Type B pancreatic cell (in vitro differentiated cells): ENCODE measurements around the gene SLC7A8. TPM values are rescaled to one million over a fixed set of nuclear protein-coding genes. Genes with fewer than 3 reads are reported as not detected.

Source experiments
- DNase-seq: peaks from one replicate; pipeline ENCODE4 v3.0.0; 2021; ENCODE audit warnings: mixed read lengths; ENCODE audit not compliant: unreplicated experiment; ENCODE audit errors: extremely low spot score
- H3K27ac Mint-ChIP-seq: 2 replicates; pipeline ENCODE4 v1.8.0; 2021; ENCODE audit warnings: mild to moderate bottlenecking, mixed read lengths
- H3K27me3 Mint-ChIP-seq: 2 replicates; pipeline ENCODE4 v1.8.0; 2021; ENCODE audit warnings: mixed read lengths
- H3K36me3 Mint-ChIP-seq: 2 replicates; pipeline ENCODE4 v1.8.0; 2021; ENCODE audit warnings: mixed read lengths
- H3K4me1 Mint-ChIP-seq: one replicate; pipeline ENCODE4 v1.8.0; 2021; ENCODE audit warnings: mixed read lengths; ENCODE audit not compliant: unreplicated experiment
- H3K4me3 Mint-ChIP-seq: 2 replicates; pipeline ENCODE4 v1.8.0; 2021; ENCODE audit warnings: mild to moderate bottlenecking, mixed read lengths
- H3K9me3 Mint-ChIP-seq: 2 replicates; pipeline ENCODE4 v1.8.0; 2021; ENCODE audit warnings: mixed read lengths
- total RNA-seq: library from RNA; stranded (reverse); gene quantifications from 2 replicates; pipeline ENCODE4 v1.2.1, GENCODE V29; 2021; ENCODE audit warnings: low replicate concordance
- TF ChIP-seq, protein P1 (sequence below): fragments of 200-600 bp; sonication (generic); conservative IDR thresholded peaks from 2 replicates; pipeline ENCODE4 v1.5.0; 2021; ENCODE audit warnings: antibody characterized with exemption, mild to moderate bottlenecking

The SLC7A8 gene
- total RNA-seq, 1 donor from 2014 or later, result 56.1 TPM

DNA sequence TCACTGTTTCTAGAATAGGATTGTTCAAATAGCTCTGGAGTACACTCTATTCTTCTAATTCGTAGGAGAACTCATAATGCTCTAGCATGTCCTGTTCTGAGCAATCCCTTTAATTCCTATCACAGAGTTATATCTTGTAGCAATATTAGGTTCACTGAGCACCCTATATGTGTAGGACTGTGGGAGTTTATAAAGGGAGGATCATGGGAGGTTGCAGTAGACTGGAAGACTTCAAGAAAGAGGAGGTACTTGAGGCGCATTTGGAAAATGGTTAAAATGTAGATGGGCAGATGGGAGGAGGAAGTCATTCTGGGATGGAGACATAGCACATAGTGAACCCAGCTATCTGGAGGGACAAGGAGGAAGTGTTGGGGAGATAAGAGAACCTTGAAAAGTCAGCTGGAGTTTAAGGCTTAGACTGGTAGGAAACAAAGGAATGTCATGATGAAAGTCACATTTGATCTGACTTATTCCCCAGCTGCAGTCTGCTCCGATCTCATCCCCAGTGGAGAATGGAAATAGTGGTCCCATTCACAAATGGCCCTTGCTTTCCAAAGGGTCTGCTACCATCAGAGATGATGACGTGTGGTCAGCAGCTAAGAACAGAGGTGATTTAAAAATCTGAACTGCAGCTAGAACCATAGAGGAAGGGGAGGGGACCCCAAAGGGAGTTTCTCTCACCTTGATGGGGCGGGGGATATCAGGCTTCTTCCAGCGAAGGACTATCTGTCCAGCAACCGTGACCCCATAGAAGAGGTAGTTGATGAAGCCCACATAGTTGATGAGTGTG lies 54.3 kb downstream of the SLC7A8 start:
- H3K4me3 Mint-ChIP-seq, result no peak overlapping the region
- H3K27ac Mint-ChIP-seq, result peak overlapping the region; percentile 3
- TF ChIP-seq, protein P1, sequence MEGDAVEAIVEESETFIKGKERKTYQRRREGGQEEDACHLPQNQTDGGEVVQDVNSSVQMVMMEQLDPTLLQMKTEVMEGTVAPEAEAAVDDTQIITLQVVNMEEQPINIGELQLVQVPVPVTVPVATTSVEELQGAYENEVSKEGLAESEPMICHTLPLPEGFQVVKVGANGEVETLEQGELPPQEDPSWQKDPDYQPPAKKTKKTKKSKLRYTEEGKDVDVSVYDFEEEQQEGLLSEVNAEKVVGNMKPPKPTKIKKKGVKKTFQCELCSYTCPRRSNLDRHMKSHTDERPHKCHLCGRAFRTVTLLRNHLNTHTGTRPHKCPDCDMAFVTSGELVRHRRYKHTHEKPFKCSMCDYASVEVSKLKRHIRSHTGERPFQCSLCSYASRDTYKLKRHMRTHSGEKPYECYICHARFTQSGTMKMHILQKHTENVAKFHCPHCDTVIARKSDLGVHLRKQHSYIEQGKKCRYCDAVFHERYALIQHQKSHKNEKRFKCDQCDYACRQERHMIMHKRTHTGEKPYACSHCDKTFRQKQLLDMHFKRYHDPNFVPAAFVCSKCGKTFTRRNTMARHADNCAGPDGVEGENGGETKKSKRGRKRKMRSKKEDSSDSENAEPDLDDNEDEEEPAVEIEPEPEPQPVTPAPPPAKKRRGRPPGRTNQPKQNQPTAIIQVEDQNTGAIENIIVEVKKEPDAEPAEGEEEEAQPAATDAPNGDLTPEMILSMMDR, result no peak
- no peaks in the 10 kb centered on the region for H3K9me3 Mint-ChIP-seq
- no peak for DNase-seq
- H3K4me1 Mint-ChIP-seq, result peaks cover 2% of the 10 kb centered on the region
- H3K36me3 Mint-ChIP-seq, result peaks cover 5% of the 10 kb centered on the region
- no peaks in the 10 kb centered on the region for H3K27me3 Mint-ChIP-seq

DNA sequence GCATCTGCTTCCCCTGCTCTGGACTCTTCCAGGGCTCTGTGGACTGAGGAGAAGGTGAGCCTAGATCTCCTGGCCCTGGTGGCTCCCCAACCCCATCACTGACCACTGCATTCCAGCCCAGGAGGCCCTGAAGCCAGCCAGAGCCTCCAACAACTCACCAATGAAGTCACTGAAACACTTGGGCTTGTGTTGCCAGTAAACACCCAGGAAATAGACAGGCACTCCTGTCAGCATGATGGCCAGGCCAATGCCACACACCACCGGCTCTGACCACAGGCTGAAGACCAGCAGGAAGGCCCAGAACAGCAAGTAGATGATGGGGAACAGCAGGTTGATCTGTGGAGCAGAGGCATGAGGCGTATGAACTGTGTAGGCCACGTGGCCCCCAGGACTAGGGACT lies 55.6 kb downstream of the SLC7A8 start:
- no peaks in the 10 kb centered on the region for H3K9me3 Mint-ChIP-seq
- H3K36me3 Mint-ChIP-seq, result peaks cover 5% of the 10 kb centered on the region
- no peak overlapping the region for H3K4me3 Mint-ChIP-seq
- H3K27ac Mint-ChIP-seq, result no peak overlapping the region
- TF ChIP-seq, protein P1, result no peak
- peaks cover 10% of the 10 kb centered on the region for H3K4me1 Mint-ChIP-seq
- no peaks in the 10 kb centered on the region for H3K27me3 Mint-ChIP-seq
- DNase-seq, result no peak

DNA sequence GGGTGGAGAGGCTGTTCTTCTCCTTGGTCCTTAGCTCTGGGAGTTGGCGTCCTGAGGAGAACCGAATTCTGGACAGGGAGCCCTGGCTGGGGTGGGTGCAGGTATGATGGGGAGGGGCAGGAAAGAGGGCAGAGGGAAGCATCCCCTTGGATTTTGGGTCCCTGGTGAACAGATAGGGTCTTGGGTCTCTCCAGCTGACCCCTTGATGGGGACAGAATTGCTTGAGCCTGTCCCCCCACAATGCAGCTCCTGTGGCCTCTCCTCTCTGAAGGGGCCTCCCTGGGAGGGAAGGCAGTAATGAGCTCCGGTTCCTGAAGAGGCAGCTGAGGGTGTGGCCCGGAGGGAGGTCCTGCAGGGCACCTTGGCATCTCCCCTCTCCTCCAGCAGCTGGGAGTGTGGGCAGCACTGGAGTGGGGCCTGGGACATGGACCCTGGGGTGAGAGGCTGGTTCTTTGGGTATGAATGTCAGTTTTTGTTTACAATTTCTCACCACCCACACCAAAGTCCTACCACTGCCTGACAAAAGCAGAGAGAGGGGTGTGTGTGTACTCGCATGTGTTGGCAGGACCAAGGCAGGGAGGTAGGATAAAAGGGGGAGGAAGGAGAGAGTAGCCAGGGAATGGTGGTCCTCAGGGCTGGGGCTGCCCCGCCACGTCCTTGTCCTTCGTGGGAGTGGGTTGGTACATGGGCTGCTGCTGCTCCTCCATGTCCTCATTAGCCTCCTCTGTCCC lies 56.7 kb downstream of the SLC7A8 start:
- Mint-ChIP-seq H3K27ac (no peak overlapping the region), H3K9me3 (no peaks in the 10 kb centered on the region), H3K27me3 (no peaks in the 10 kb centered on the region), H3K36me3 (peaks cover 5% of the 10 kb centered on the region), H3K4me1 (peaks cover 12% of the 10 kb centered on the region), H3K4me3 (no peak overlapping the region)
- TF ChIP-seq, protein P1, result no peak
- no peak for DNase-seq

DNA sequence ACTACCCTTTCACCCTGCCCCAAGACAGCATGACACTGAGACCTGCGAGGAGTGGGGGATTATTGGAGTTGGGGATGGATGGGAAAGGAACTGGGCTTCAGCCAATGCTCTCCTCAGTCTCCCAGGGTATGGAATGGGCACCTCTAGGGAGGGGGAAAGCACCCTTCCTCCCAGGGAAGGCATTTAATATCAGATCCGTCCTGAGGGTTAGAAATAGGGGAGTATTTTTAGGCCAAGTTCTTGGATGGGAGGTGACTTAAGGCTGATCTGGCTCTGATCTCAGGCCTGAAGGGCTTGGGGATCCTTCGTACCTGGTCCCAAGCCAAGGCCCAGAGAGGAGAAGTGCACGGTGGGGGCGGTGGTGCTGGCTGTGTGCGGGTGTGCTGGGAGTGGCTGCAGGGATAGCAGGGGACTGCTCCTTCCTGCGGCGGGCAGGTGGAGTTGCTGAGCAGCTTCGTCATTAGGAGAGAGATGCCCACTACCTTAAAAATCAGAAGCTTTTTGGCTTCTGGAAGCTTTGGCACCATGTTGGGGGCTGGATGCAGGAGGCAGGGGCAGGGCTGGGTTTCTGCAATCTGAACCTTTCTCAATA lies 57.4 kb downstream of the SLC7A8 start:
- H3K9me3 Mint-ChIP-seq, result no peaks in the 10 kb centered on the region
- peaks cover 5% of the 10 kb centered on the region for H3K36me3 Mint-ChIP-seq
- no peak overlapping the region for H3K4me3 Mint-ChIP-seq
- no peak for DNase-seq
- H3K27me3 Mint-ChIP-seq, result peaks cover 3% of the 10 kb centered on the region
- TF ChIP-seq, protein P1, result no peak
- H3K27ac Mint-ChIP-seq, result no peak overlapping the region
- peaks cover 18% of the 10 kb centered on the region for H3K4me1 Mint-ChIP-seq

DNA sequence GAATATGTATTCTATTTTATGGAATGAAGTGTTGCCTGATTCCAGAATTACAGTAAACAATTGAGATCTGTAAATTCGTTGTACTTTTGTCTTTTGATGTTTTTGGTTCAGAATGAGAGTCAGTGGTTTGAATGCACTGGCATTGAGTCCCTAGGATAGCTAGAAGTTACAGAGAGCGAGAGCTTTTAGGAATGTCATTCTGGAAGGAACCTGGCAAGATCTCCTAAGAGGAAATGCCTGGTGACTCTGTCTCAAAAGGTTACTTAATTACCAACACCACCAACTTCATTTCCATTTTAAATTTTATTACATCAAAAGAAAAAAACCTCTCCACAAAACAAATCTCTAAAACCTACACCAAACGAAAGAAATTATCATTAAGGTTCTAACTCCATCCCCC lies 58.4 kb downstream of the SLC7A8 start:
- Mint-ChIP-seq H3K36me3 (peaks cover 5% of the 10 kb centered on the region), H3K27ac (no peak overlapping the region), H3K4me3 (no peak overlapping the region), H3K4me1 (peaks cover 24% of the 10 kb centered on the region), H3K27me3 (peaks cover 3% of the 10 kb centered on the region), H3K9me3 (no peaks in the 10 kb centered on the region)
- TF ChIP-seq, protein P1, result no peak
- no peak for DNase-seq
